ENCODE results near the gene DDX19B. TPM values are rescaled to one million over a fixed set of nuclear protein-coding genes. Genes with fewer than 3 reads are reported as not detected.
"Not testable (repeated sequence)": the region's sequence is repeated elsewhere in the genome, so short reads cannot be mapped to it uniquely, and the experiment has no call there.

Gene DDX19B
- total and polyA plus RNA-seq, 8 donors, result 9.8 to 34.3 (median 23.1) TPM

DNA sequence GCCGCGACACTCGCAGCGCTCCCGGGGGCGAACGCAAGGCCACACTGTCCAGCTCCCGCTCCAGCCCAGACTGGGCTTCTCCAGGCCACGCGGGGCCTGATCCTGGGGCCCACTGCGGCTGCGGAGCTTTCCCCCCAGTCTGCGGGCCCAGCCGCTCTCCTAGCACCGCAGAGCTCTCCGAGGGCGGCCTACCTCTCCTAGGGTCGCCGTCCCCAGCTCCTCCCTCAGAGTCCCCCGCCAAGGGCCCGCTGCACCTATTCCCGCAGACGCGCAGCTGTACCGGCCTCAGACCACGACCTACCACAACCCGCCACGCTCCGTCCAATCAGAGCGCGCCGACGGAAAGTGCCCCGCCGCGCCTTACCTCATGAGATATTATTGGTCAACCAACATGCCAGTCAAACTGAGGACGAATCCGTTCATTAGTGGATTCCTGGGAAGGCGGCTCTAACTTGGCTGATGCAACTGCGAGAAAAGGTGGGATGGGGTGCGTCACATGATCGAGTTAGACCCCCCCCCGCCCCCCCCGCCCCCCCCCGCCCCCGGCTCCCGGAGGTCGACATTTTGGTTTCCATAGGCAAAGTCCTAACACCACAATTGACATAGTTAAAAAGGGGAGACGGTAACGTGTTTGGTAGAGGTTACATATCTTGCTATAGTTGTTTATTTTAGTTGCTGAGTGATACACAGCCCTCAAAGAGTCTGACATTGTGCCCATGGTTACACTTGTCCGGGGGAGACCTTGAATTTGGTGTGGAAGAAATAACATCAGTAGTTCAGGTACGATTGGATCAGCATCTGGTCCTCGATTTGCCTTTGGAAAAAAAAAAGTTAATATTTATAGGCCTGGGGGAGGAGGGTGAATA, 9.5 kb upstream of the DDX19B start, which contains the start of gene AARS1:
AARS1 (minus strand) TSS at position 278 of the 866 bp plus-strand sequence. CDS start 6,743 bp downstream, outside the sequence.
- H3K4me3 ChIP-seq, result peak within 1 kb of the TSS; percentile 69 to 76 (median 70)
- peaks cover 0 to 13% (median 8%) of the 10 kb centered on the region in 4 donors for H3K36me3 ChIP-seq
- DNase-seq, result peak; percentile 96 to 100
- WGBS, 5 donors, result 1 to 2% (median 2%) methylated on average over 37 to 53 of the region's 53 CpGs
- TF ChIP-seq EP300 (IDR thresholded peaks at IDR 0.05) (no peak), POLR2A (IDR thresholded peaks at IDR 0.05) (peak in 2 of 4 donors; percentile 97 to 98), POLR2AphosphoS5 (IDR thresholded peaks at IDR 0.05) (peak; percentile 96 to 98 (median 98))
- TF ChIP-seq, protein P1, sequence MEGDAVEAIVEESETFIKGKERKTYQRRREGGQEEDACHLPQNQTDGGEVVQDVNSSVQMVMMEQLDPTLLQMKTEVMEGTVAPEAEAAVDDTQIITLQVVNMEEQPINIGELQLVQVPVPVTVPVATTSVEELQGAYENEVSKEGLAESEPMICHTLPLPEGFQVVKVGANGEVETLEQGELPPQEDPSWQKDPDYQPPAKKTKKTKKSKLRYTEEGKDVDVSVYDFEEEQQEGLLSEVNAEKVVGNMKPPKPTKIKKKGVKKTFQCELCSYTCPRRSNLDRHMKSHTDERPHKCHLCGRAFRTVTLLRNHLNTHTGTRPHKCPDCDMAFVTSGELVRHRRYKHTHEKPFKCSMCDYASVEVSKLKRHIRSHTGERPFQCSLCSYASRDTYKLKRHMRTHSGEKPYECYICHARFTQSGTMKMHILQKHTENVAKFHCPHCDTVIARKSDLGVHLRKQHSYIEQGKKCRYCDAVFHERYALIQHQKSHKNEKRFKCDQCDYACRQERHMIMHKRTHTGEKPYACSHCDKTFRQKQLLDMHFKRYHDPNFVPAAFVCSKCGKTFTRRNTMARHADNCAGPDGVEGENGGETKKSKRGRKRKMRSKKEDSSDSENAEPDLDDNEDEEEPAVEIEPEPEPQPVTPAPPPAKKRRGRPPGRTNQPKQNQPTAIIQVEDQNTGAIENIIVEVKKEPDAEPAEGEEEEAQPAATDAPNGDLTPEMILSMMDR (IDR thresholded peaks at IDR 0.05), result no peak
- peaks cover 11 to 55% (median 23%) of the 10 kb centered on the region in 4 donors for H3K4me1 ChIP-seq
- no peaks in the 10 kb centered on the region for H3K9me3 ChIP-seq
- no peaks in the 10 kb centered on the region for H3K27me3 ChIP-seq
- intact Hi-C loops (cut with DNase I; ENCODE audit: low total_unique reads), result no loop called here
- peak within 1 kb of the TSS; percentile 95 to 99 (median 96) for H3K27ac ChIP-seq

DNA sequence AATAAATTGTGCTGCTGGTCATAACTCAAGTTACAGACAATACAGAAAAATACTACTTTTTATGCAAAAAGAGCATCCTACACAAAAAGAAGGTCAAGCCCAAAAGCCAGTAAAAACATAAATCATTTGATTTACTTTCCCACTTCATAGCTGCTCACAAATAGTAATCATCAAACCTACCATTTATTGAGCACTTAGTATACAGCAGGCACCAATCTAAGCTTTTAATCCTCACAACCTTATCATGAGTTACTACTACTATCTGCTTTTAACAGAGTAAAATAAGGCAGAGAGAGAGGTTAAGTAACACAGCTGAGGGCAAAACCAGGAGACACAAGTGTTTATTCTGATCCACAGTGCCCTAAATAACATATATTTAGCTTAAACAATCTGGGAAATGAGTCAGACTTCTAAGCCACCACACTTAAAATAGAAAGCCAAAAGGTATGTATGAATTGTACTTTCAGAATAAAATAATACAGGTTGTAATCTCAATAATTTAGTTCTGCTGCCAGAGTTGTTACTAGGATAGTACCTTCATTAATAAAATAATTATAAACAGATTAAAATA, 8.0 kb upstream of the DDX19B start:
- no peak overlapping the region for H3K4me3 ChIP-seq
- TF ChIP-seq POLR2AphosphoS5 (IDR thresholded peaks at IDR 0.05) (no peak), EP300 (IDR thresholded peaks at IDR 0.05) (no peak), POLR2A (IDR thresholded peaks at IDR 0.05) (no peak)
- TF ChIP-seq, protein P1 (IDR thresholded peaks at IDR 0.05), result no peak
- H3K36me3 ChIP-seq, result no peaks in the 10 kb centered on the region
- no peaks in the 10 kb centered on the region for H3K27me3 ChIP-seq
- peaks cover 11 to 39% (median 17%) of the 10 kb centered on the region in 4 donors for H3K4me1 ChIP-seq
- no peaks in the 10 kb centered on the region for H3K9me3 ChIP-seq
- DNase-seq, result no peak
- intact Hi-C loops (cut with DNase I; ENCODE audit: low total_unique reads), result no loop called here
- peak overlapping the region in 1 of 5 donors; percentile 97 for H3K27ac ChIP-seq

DNA sequence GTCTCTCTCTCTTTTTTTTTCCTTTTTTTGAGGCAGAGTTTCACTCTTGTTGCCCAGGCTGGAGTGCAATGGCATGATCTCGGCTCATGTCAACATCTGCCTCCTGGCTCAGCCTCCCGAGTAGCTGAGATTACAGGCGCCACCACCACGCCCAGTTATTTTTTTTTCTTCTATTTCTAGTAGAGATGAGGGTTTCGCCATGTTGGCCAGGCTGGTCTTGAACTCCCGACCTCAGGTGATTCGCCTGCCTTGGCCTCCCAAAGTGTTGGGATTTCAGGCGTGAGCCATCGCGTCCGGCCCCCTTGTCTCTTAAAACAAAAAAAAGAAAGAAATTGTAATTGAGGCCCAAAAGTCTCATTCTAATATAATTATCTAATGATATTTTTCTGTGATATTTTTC, 6.8 kb upstream of the DDX19B start:
- H3K36me3 ChIP-seq; H3K9me3 ChIP-seq; intact Hi-C loops (cut with DNase I; ENCODE audit: low total_unique reads); H3K4me3 ChIP-seq; DNase-seq; H3K27me3 ChIP-seq: not testable (repeated sequence)
- WGBS, 5 donors, result 35 to 71% (median 69%) methylated on average over 11 of the region's 11 CpGs
- Histone ChIP-seq H3K4me1 (peaks cover 10 to 31% (median 15%) of the 10 kb centered on the region in 4 donors), H3K27ac (peak overlapping the region; percentile 44 to 73 (median 65))

DNA sequence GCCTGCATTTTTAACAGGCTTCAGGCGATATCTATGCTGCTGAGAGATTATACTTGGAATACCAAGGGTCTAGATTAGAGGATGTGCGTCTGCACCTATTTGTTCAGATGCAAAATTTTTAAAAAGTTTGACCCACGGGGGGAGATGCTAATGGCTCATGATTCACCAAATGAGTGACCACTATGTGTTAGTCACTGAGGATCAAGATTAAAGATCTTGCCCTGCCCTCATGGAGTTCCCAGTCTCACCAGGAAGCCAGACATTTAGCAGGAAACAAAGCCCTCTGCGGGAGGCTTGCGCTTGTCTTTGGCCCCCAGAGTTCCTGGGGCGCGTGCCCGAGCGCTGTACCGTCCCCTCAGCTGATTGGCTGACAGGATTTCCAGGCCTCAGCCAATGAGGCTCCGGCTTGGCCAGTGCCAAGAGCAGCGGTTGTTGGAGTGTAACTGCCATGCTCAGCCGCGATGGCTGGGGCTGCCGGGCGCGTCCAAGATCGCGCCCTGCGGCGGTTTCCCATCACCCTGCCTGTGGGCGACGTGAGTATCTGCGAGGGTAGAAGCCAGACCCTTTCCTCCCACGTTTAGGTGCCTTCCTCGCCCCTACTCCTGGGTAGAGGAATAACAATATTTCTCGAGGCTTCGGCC, 4.5 kb upstream of the DDX19B start:
- intact Hi-C loops (cut with DNase I; ENCODE audit: low total_unique reads), result no loop called here

More for the DNA sequence above, 4.5 kb upstream of the DDX19B start:
- H3K27ac ChIP-seq, result no peak overlapping the region
- no peaks in the 10 kb centered on the region for H3K27me3 ChIP-seq
- H3K4me3 ChIP-seq, result no peak overlapping the region
- DNase-seq, result no peak
- H3K4me1 ChIP-seq, result peaks cover 11 to 26% (median 15%) of the 10 kb centered on the region in 4 donors
- no peak for TF ChIP-seq POLR2AphosphoS5 (IDR thresholded peaks at IDR 0.05)
- no peak for TF ChIP-seq EP300 (IDR thresholded peaks at IDR 0.05)
- no peak for TF ChIP-seq POLR2A (IDR thresholded peaks at IDR 0.05)
- TF ChIP-seq, protein P1 (IDR thresholded peaks at IDR 0.05), result no peak
- H3K9me3 ChIP-seq, result no peaks in the 10 kb centered on the region
- 93 to 96% (median 94%) methylated on average over 26 to 28 of the region's 28 CpGs for WGBS, 5 donors
- H3K36me3 ChIP-seq, result no peaks in the 10 kb centered on the region

Data from stomach (tissue), 9 donors.